NK-92 (cell line): ENCODE data around the gene RAPGEF6.
"Not testable (repeated sequence)": the region's sequence is repeated elsewhere in the genome, so short reads cannot be mapped to it uniquely, and the experiment has no call there.

Experiments
- DNase-seq: peaks from one replicate; lab custom pipeline; 2025; ENCODE audit not compliant: unreplicated experiment; lab: John Stamatoyannopoulos, UW

Gene RAPGEF6

DNA sequence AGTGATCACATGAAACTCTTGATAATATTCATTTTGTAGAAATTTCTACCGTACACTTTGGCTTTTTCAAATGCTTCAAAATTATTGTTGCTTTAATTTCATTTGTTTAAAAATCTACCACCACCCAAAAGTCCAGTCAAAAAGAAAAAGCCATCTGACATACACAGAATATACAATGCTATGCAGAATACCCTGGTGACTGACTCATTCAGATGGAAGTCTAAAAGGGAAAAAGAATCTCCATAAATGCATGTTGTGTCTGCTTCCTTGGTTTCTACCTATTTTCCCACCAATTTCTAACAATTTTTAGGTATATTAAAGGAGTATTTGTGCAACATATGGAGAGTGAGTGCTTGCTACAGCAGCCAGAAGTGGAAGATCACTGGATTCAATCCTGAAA lies 9.3 kb upstream of the RAPGEF6 start:
- DNase-seq = no peak

DNA sequence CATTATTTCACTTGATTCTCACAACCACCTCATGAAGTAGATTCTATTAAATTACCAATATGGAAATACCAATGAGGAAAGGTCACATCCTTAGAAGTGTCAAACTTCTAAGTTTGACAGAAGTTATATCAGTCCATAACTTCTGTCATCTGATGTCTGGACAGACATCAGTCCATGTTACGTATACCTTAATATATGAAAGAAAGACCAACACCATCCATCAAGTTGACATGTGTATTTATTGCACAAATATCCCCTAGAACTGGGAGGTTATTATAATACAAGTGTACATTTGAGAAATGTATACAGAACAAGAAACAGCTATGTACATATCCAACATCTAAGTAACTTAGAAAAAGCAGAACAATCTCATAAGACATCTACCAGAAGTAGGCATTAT lies 6.5 kb upstream of the RAPGEF6 start:
- DNase-seq = no peak

DNA sequence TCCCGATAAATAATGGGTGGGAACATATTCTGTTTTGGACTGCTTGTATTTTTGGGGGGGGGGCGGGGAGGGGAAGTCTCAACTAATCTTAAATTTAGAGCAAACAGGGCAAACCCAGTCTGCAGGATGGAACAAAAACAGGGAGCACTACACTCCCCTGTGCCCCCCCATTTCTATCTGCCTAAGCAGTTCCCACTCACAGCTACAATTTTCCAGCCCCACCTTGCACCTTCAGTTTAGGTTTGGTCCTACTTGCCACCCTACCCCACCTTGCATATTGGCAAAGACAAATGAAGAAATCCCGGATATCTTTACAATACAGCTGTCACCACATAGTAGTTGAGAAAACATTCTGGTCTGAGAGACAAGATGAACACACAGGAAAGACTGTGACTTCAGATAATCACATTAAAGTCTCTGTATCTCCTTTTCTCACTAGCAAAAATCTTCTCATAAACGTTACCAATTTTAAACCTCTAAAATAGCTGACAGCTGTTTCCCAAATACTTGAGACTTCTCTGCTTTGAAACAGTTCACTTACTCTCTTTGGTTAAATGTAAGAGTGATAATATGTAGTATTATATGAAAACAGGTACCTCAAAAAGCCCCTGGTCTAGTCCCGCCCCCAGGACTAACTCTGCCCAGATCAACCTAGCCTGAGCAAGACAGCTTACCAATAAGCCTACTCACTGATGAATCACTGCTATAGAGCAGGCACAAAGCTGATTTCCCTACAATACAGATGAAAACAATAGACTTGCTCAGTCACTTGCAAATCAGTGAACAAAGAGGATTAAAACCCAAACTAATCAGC lies 5.2 kb upstream of the RAPGEF6 start:
- DNase-seq = no peak

DNA sequence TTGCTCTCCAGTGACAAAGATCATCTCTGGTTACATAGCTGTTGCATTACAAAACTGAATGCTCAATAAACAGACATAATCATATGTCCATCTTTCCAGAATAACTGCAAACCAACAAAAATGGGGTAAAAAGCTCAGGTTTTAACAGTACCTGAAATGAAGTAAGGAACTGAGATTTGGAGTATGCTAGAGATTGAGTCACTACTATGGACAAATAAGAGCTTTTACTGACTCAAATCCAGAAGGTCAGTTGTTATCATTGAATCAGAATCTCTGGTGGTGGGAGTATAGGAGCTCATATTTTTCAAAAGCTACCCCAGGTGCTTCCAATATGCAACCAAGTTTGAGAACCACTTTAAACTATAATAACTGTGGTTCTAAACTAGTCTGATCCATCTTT lies 4.1 kb upstream of the RAPGEF6 start:
- no peak for DNase-seq

DNA sequence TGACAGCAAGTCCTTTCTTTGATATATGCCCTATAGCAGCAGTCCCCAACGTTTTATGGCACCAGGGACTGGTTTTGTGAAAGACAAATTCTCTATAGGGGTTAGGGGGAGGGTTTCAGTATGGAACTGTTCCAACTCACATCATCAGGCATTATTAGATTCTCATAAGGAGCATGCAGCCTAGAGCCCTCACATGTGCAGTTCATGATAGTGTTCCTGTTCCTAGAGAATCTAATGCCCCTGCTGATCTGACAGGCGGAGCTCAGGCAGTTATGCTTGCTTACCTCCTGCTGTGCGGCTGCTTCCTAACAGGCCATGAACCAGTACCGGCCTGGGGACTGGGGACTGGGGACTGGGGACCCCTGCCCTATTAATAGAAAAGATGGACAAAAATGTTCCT lies 2.7 kb upstream of the RAPGEF6 start:
- no peak for DNase-seq

DNA sequence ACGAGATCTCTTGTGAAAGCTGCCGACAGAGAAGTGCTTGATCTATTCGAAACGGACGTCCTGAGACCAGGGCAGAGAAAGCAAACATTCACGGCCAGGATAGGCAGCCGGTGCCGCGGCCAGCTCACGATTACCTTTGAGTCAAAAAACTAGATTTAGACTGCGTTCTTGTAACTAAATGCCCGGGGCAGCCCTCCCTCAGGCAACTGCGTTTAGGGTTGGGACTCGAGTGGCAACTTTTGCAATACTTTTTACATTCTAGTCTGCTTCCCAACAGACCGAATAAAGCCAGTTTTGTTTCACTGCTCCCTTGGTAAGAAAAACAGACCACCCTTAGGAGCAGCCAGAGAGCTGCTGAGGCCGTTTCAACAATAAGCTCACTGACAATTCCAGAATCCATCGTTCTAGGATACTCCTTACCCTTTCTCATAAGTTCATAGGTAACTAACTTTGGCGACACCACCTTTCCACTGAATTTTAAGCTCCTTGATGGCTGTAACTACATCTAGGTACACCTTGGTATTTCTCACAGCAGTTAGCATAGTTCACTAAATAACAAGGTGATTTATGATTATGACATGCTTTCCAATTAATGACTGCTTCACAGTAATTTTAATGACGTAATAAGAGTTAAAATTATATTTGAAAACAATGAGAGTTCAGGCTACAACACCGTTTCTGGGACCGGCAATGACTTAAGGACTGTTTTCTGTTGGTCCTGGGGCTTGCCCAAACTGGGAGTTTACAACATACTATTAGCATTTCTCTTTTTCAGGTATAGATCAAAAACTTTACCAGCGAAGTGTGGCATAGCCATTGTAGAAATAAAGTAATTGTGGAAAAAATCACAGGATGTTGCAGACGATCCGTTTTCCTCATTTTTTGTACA lies 899 bp upstream of the RAPGEF6 start:
- no peak for DNase-seq

DNA sequence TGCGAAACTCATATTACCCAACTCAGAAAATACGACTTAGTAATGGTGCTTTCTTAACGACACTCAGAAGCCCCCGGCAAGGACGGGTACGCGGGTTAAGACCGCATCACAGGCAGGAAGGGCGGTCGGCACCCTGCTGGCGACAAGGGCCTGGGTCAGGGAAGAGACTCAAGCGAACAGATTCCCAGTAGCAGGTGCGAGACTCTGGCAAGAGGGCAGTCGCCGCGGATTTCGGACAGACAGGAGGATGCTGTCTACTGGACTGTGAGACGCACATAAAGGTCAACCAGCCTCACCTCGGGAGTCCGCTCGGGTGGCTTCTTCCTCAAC lies 398 bp downstream of the RAPGEF6 start:
- DNase-seq = no peak

DNA sequence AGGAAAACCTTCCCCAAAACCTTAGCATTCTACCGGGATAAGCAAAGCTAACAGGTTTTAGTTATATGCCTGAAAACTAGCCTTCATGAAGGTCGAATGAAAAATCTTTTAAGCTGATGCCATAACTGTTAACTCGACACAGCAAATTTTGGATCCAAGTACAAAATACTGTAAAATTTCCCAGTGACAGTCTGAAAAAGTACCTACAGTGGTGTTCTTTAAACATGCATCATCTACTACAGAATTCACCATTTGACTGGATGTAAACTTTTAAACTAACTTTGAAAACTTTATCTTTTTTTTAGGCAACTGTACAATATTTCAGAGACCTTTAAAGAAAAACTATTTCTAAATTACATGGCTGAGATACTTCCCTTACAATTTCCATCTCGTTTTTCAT lies 791 bp downstream of the RAPGEF6 start:
- DNase-seq = no peak

DNA sequence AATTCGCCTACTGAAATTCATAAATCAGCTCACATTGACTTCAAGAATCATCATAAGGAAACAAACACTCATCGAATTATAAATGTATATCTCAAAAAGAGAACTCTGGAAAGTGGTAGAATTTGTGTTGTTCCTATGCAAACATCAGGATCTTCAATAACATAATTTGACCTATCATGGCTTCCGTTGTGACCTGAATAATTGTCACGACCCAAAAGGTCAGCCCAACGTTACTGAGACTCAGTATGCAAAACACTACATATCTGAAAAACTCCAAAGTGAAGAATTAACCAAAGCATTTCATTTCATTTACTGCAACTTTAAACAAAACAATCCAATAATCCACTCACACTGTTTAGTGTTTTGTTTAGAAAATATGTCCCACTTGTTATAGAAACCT lies 1.2 kb downstream of the RAPGEF6 start:
- DNase-seq = no peak

DNA sequence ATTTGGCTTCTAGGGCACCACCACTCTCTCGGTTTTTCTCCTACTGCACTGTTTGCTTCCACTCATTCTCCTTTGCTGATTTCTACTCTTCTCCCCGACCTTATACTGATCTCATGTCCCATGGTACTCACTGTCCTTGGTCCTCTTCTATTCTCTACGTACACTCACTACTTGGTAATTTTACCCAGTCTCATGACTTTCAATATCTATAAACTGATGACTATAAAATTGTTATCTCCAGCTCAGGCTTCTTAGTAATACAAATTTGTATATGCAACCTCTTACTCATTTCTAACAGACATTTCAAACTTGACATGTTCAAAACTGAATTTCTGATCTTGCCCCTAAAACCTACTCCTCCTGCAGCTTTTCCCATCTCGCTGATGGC lies 4.1 kb downstream of the RAPGEF6 start:
- no peak for DNase-seq

DNA sequence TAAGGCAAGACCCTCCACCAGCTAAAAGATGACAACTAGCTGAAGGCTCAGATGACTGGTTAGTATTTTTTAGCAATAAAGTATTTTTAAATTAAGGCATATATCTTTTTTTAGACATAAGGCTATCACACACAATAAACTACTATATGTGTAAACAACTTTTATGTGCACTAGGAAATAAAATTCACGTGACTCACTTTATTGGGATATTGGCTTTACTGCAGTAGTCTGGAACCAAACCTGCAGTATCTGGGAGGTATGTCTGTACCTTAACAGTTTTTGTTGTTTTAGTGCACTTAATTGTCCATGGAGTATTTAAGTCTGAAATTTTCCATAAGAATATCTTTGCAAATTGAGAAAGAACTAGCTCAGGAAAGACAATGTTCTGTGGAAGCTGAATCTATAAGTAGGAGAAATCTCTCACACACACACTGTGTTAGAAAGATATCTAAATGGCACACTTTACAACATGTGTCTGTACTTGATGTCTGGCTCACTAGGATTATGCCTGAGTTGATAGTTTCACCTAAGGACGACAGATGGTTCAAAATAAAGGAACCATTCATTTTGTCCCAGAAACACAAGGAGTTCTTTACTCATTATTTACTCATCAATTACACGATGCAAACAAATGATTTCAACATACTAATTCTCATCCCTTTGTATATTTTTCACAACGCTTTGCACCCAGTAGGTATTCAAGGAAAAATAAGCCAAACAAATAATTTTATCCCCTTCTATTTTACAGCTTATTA lies 4.6 kb downstream of the RAPGEF6 start:
- no peak for DNase-seq

DNA sequence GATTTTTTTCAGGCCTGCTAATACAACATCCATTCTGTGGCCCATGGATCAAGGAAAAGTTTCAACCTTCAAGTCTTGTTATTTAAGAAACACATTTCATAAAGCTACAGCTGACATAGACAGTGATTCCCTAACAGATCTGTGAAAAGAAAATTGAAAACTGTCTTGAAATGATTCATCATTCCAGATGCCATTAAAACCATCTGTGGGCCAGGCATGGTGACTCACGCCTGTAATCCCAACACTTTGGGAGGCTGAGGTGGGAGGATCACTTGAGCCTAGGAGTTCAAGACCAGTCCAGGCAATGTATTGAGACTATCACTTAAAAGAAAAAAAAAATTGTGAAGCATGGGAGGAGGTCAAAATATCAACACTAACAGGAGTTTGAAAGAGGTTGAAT lies 6.0 kb downstream of the RAPGEF6 start:
- no peak for DNase-seq

DNA sequence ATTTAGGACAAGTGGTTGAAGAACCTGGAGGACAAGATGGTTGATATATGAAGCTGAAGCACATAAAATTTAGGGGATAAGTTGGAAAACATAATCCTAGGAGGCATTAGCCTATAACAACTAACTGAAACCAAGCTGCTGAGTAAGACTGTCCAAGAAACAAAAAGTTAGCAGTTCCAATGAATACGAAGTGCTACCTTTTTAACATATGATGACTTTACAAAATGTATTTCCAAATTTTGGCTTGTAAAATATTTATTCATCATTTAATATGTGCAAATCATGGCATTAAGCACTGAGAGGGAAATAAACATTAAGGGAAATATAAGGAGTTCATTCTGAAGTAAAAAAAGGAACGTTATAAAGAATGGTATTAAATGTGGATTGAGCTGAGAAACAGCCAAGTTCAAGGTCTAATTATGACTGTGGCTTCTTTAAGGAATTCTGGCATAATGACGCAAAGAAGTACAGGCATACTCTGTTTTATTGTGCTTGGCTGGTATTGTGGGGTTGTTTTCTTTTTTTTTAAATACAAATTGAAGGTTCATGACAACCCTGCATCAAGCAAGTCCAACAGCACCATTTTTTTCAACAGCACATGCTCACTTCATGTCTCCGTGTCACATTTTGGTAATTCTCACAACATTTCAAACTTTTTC lies 7.7 kb downstream of the RAPGEF6 start:
- DNase-seq = no peak

DNA sequence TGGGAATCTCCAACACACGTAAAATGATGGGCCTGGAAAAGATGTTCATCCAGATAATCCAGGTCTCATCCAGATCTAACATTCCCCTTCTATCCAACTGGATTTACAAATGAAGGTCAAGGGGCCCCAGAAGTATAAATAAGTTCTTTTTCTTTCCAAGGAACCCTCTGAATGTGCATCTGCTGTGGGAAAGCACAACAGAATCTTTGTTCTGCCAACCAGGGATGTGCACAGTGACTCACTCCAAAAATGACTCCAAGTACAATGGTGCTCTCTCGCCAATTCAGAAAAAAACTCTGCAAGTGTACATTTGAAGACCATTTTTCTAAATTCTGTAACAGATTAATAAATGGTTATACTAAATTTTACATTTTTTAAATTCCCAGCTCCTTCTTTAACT lies 12.4 kb downstream of the RAPGEF6 start:
- DNase-seq = no peak

DNA sequence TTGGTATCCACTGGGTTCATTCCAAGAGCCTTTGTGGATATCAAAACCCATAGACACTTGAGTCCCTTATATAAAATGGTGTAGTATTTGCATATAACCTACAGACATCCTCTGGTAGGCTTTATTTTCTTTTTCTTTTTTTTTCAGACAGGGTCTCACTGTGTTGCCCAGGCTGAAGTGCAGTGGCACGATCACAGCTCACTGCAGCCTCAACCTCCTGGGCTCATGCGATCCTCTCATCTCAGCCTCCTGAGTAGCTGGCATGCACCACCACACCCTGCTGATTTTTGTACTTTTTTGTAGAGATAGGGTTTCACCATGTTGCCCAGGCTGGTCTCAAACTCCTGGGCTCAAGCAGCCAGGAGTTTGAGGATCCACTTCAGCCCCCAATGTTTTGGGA lies 13.9 kb downstream of the RAPGEF6 start:
- DNase-seq = not testable (repeated sequence)

DNA sequence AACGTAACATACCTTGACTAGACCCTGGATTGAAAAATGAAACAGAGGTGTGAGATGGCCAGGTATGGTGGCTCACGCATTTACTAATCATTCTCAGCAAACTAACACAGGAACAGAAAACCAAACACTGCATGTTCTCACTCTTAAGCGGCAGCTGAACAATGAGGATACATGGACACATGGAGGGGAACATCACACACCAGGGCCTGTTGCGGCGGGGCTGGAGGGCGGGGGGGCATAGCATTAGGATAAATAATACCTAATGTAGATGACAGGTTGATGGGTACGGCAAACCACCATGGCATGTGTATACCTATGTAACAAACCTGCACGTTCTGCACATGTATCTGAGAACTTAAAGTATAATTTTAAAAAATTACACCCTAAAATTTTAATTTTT lies 15.9 kb downstream of the RAPGEF6 start:
- no peak for DNase-seq

DNA sequence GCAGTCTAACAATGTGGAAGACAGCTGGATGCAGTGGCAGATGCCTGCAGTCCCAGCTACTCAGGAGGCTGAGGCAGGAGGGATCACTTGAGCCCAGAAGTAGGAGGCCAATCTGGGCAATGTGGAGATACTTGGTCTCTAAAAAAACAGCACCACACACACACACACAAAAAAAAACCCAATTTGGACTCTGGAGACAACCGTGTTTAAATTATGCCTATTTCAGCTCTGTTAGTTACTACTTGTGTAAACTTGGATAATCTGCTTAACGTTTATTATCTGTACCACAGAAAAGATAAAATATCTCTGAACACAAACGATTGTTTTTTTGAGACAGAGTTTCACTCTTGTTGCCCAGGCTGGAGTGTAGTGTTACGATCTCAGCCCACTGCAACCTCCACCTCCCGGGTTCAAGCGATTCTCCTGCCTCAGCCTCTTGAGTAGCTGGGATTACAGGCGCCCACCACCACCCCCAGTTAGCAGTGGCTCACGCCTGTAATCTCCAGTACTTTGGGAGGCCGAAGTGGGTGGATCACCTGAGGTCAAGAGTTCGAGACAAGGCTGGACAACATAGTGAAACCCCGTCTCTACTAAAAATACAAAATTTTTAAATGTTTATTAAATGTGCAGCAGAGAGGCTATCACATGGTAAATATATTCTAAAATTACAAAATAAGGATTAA lies 17.7 kb downstream of the RAPGEF6 start:
- DNase-seq = no peak

DNA sequence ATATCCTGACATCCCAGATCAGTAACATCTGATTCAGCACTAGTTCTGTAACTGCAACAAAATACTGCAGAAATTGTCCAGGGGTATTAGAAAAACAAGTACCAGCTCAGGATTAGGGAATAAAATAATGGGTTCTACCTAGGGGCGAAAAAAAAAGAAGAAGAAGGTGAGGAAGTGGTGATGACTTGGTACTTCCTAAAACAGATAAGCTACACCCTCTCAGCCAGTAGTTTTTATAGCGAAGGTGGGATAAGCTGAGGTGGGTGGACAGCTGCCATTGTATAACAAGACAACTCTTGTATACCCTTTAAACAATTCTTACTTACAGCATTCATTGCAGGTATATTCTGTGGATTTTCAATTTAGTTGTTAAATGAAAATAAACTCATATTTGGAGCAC lies 19.1 kb downstream of the RAPGEF6 start:
- DNase-seq = no peak

DNA sequence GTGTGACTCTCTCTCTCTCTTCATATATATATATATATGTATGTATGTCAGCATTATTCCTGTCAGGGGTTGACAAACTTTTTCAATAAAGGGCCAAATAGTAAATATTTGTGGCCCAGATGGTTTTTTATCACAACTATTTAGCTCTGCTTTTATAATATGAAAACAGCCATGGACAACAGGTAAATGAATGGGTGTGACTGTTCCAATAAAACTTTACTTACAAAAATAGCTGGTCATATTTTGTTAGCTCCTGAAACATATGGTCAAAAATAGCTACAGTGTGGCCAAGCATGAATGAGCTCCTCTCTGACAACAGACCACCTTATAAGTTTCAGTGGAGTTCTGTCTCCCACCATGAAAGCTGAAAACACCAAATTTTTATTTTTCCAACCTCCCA lies 21.6 kb downstream of the RAPGEF6 start:
- no peak for DNase-seq

DNA sequence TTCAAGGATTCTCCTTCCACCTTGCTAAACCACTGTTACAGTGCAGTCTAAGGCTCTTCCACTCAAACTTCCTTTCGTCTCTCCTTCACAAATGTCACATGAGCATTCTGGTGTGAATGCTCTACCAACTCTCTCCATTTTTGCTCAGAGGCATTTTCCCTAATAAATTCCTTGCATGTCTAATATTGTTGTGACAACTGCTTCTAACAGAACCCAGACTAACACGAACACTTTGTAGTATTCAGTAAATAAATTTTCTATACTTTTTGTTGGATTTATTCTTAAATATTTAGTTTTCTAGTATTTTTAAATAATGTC lies 24.0 kb downstream of the RAPGEF6 start:
- no peak for DNase-seq
